HepG2 (cell line): ENCODE results near the gene MRRF. TPM values are rescaled to one million over a fixed set of nuclear protein-coding genes. Genes with fewer than 3 reads are reported as not detected.

ENCODE experiments used
- ATAC-seq: fragments of 200-7000 bp; cut with Tn5 transposase; 3 replicates; pipeline ENCODE4 v1.9.1; 2020; ENCODE audit warnings: mild to moderate bottlenecking, moderate library complexity
- BruUV-seq: library from RNA; stranded (reverse); fragments of 400-500 nt; replicated peaks from 2 replicates; lab custom pipeline; 2021; lab: Mats Ljungman, UMichigan
- CTCF ChIA-PET: fragments of 300-600 bp; formaldehyde crosslinking; extraction: SDS; loops from one replicate; lab custom pipeline; 2021; ENCODE audit warnings: low total read pairs, inconsistent platforms, low intra/inter-chr PET ratio; lab: Yijun Ruan, JAX
- POLR2A ChIA-PET: fragments of 350-600 bp; sonication (Branson Sonifier 250); formaldehyde crosslinking; loops from one replicate; lab custom pipeline; 2020; ENCODE audit warnings: antibody characterized with exemption, inconsistent platforms; lab: Yijun Ruan, JAX
- DNase-seq: peaks from one replicate; pipeline ENCODE4 v3.0.0-alpha.2; 2015; ENCODE audit warnings: low spot score
- FAIRE-seq: peaks from 3 replicates; lab custom pipeline; 2011; peaks lifted over from hg19 to GRCh38; lab: Jason Lieb, UNC
- H2AFZ ChIP-seq: one replicate; pipeline ENCODE4 v1.6.1; 2011; ENCODE audit warnings: low read length, inconsistent platforms
- H3K27ac ChIP-seq: fragments of 300-600 bp; 3 replicates; pipeline ENCODE4 v1.8.0; 2011; ENCODE audit warnings: mixed run types, mild to moderate bottlenecking, mixed read lengths, low read length, inconsistent platforms; ENCODE audit not compliant: insufficient read depth; ENCODE audit errors: extremely low read length
- H3K27me3 ChIP-seq, 2 experiments: fragments of 200-600 bp in 1 of 2; 2 replicates in 1 of 2; 3 replicates in 1 of 2; pipeline versions ENCODE4 v1.6.0 to v1.8.0; 2011; ENCODE audit warnings: low read length in 2 of 2, mild to moderate bottlenecking in 2 of 2, moderate library complexity in 2 of 2, inconsistent platforms in 1 of 2; ENCODE audit not compliant: insufficient read depth in 2 of 2, control insufficient read depth in 1 of 2
- H3K36me3 ChIP-seq, 2 experiments: fragments of 200-600 bp in 1 of 2; replicated peaks in 1 of 2; 2 replicates in 1 of 2; 3 replicates in 1 of 2; pipeline versions ENCODE4 v1.5.1 to v1.8.0; 2011; ENCODE audit warnings: low read length in 2 of 2, inconsistent platforms in 1 of 2; ENCODE audit not compliant: insufficient read depth in 2 of 2, control insufficient read depth in 1 of 2
- H3K4me1 ChIP-seq: 2 replicates; pipeline ENCODE4 v1.5.1; 2012; ENCODE audit warnings: low read length, inconsistent platforms; ENCODE audit not compliant: insufficient read depth
- H3K4me2 ChIP-seq: 2 replicates; pipeline ENCODE4 v1.6.0; 2011; ENCODE audit warnings: low read depth, low read length, inconsistent platforms
- H3K4me3 ChIP-seq, 3 experiments: fragments of 200-600 bp in 1 of 3; sonication (generic), shearing (Covaris generic) in 1 of 3; replicated peaks in 1 of 3; 2 replicates each; pipeline ENCODE4 v1.5.1; 2011 to 2016; ENCODE audit warnings: low read length in 3 of 3, inconsistent platforms in 2 of 3, low read depth in 2 of 3, mild to moderate bottlenecking in 2 of 3, control low read depth in 1 of 3, mixed read lengths in 1 of 3; ENCODE audit not compliant: insufficient read depth in 1 of 3
- H3K79me2 ChIP-seq: one replicate; pipeline ENCODE4 v1.6.1; 2011; ENCODE audit warnings: low read length, inconsistent platforms; ENCODE audit not compliant: insufficient read depth
- H3K9ac ChIP-seq: 2 replicates; pipeline ENCODE4 v1.6.0; 2011; ENCODE audit warnings: mild to moderate bottlenecking, low read depth, low read length, inconsistent platforms; ENCODE audit not compliant: insufficient read depth
- H3K9me3 ChIP-seq: 2 replicates; pipeline ENCODE4 v1.5.1; 2012; ENCODE audit warnings: mild to moderate bottlenecking, low read length
- H4K20me1 ChIP-seq: 2 replicates; pipeline ENCODE4 v1.6.0; 2011; ENCODE audit warnings: inconsistent platforms, mild to moderate bottlenecking, low read length, moderate library complexity; ENCODE audit not compliant: insufficient read depth
- CAMTA2 ChIP-seq: sonication (generic); formaldehyde crosslinking; IDR thresholded peaks from 2 replicates; pipeline ENCODE4 v1.4.0; 2020; ENCODE audit warnings: mild to moderate bottlenecking, missing genetic modification reagents, borderline replicate concordance
- CHCHD3 ChIP-seq: sonication (generic); formaldehyde crosslinking; IDR thresholded peaks from 2 replicates; pipeline ENCODE4 v1.8.0; 2022; ENCODE audit warnings: mild to moderate bottlenecking, missing genetic modification reagents, moderate library complexity
- FIP1L1 ChIP-seq: fragments of 200-400 bp; formaldehyde crosslinking; IDR thresholded peaks from 2 replicates; pipeline ENCODE4 v1.6.1; 2018; ENCODE audit warnings: low read depth, mild to moderate bottlenecking, low read length, moderate library complexity, borderline replicate concordance; ENCODE audit not compliant: insufficient read depth
- HNF1B ChIP-seq: sonication (generic); formaldehyde crosslinking; IDR thresholded peaks from 2 replicates; pipeline ENCODE4 v1.5.1; 2020; ENCODE audit warnings: mild to moderate bottlenecking, moderate library complexity, missing genetic modification reagents
- HNRNPL ChIP-seq: fragments of 200-400 bp; formaldehyde crosslinking; IDR thresholded peaks from 2 replicates; pipeline ENCODE4 v1.6.1; 2017; ENCODE audit warnings: mild to moderate bottlenecking, low read depth, low read length
- IKZF1 ChIP-seq: fragments of 450-650 bp; IDR thresholded peaks from 2 replicates; pipeline ENCODE4 v1.7.1; 2016
- KDM5A ChIP-seq: fragments of 200-600 bp; sonication (generic); IDR thresholded peaks from 2 replicates; pipeline ENCODE4 v1.7.0; 2018; ENCODE audit warnings: antibody characterized with exemption, mild to moderate bottlenecking, low read length, borderline replicate concordance
- NR2F1 ChIP-seq, 2 experiments: fragments of 450-650 bp in 1 of 2; formaldehyde crosslinking in 1 of 2; IDR thresholded peaks; 2 replicates each; pipeline versions ENCODE4 v1.5.0 to v1.6.1; 2016 to 2020; ENCODE audit warnings: mild to moderate bottlenecking in 1 of 2, missing compliant biosample characterization in 1 of 2, missing genetic modification reagents in 1 of 2, moderate library complexity in 1 of 2
- ZBTB21 ChIP-seq: sonication (generic); formaldehyde crosslinking; IDR thresholded peaks from 2 replicates; pipeline ENCODE4 v1.4.0; 2020; ENCODE audit warnings: missing genetic modification reagents
- ZFP62 ChIP-seq: sonication (generic); formaldehyde crosslinking; IDR thresholded peaks from 2 replicates; pipeline ENCODE4 v1.4.0; 2020; ENCODE audit warnings: missing genetic modification reagents
- ZNF44 ChIP-seq: sonication (generic); formaldehyde crosslinking; IDR thresholded peaks from 2 replicates; pipeline ENCODE4 v1.5.1; 2020; ENCODE audit warnings: mild to moderate bottlenecking, missing genetic modification reagents
- ZNF530 ChIP-seq: sonication (generic); formaldehyde crosslinking; IDR thresholded peaks from 2 replicates; pipeline ENCODE4 v1.5.0; 2020; ENCODE audit warnings: low read depth, mild to moderate bottlenecking, missing genetic modification reagents
- ZNF569 ChIP-seq: sonication (generic); formaldehyde crosslinking; IDR thresholded peaks from 2 replicates; pipeline ENCODE4 v1.5.0; 2020; ENCODE audit warnings: mild to moderate bottlenecking, missing genetic modification reagents, moderate library complexity, borderline replicate concordance
- ZNF790 ChIP-seq: sonication (generic); formaldehyde crosslinking; IDR thresholded peaks from 2 replicates; pipeline ENCODE4 v1.8.0; 2022; ENCODE audit warnings: missing genetic modification reagents, mild to moderate bottlenecking, borderline replicate concordance
- ZSCAN21 ChIP-seq: sonication (generic); formaldehyde crosslinking; IDR thresholded peaks from 2 replicates; pipeline ENCODE4 v1.8.0; 2022; ENCODE audit warnings: mild to moderate bottlenecking, missing genetic modification reagents, moderate library complexity, borderline replicate concordance
- ZSCAN25 ChIP-seq: sonication (generic); formaldehyde crosslinking; IDR thresholded peaks from 2 replicates; pipeline ENCODE4 v1.8.0; 2022; ENCODE audit warnings: mild to moderate bottlenecking, missing genetic modification reagents
- WGBS: methylation state at CpG from one replicate; pipeline ENCODE4 v1.1.6; 2017; ENCODE audit warnings: low lambda C conversion rate; 5-methylcytosine and 5-hydroxymethylcytosine counted together
- in situ Hi-C: cut with HindIII; loops from 2 replicates; pipeline ENCODE4 v1.10.0; 2017; ENCODE audit warnings: low pct_unique_long_range_greater_than_20kb; ENCODE audit not compliant: extremely low pct_ligation_motif_present
- intact Hi-C: fragments of 100-400 bp; cut with micrococcal nuclease; formaldehyde crosslinking; loops from one replicate; pipeline ENCODE4 v1.10.0; 2022; ENCODE audit not compliant: unreplicated experiment
- polyA plus RNA-seq, 8 experiments: library from polyadenylated mRNA; depleted of rRNA in 3 of 8; stranded (reverse) in 7 of 8; unstranded in 1 of 8; fragments of >200 nt; fragmentation: Illumina TruSeq in 4 of 8; extraction: Trizol in 4 of 8; gene quantifications; 2 replicates each; pipeline versions ENCODE4 v1.2.1 to v1.2.3, GENCODE V29; 2011 to 2016; ENCODE audit warnings: low read depth in 4 of 8, missing spikeins in 1 of 8, mixed read lengths in 1 of 8; ENCODE audit not compliant: insufficient read depth in 1 of 8
- total RNA-seq, 5 experiments: library from RNA; depleted of rRNA; stranded (reverse); fragments of >200 nt; fragmentation: Illumina TruSeq; extraction: Trizol; gene quantifications; 2 replicates each; pipeline ENCODE4 v1.2.3, GENCODE V29; 2016; ENCODE audit warnings: low read depth in 1 of 5
- TF ChIP-seq, protein P1 (sequence below): sonication (generic); formaldehyde crosslinking; IDR thresholded peaks from 2 replicates; pipeline ENCODE4 v1.5.1; 2020; ENCODE audit warnings: missing genetic modification reagents, mild to moderate bottlenecking, borderline replicate concordance

The MRRF gene
- total and polyA plus RNA-seq, 2 of the 13 experiments (the other 11 are each of a cell fraction or from before 2014, with no cell fraction given): 37.3 to 44.3 TPM

- WGBS: 48% methylated on average over 14 of the region's 15 CpGs
- no peaks in the 10 kb centered on the region for H3K36me3 ChIP-seq
- POLR2A ChIA-PET: no interaction called here
- FAIRE-seq: no peak
- no peak for DNase-seq
- no TSS peak for BruUV-seq
- no peak overlapping the region for H2AFZ ChIP-seq
- ATAC-seq: no peak
- no peak overlapping the region for H3K4me3 ChIP-seq
- CTCF ChIA-PET: no interaction called here
- H3K9me3 ChIP-seq: no peaks in the 10 kb centered on the region
- peaks cover 11% of the 10 kb centered on the region for H3K4me1 ChIP-seq
- H4K20me1 ChIP-seq: no peaks in the 10 kb centered on the region
- no peak overlapping the region for H3K27ac ChIP-seq
- intact Hi-C loops (no loop called here), in situ Hi-C loops (no loop called here)
- no peaks in the 10 kb centered on the region for H3K79me2 ChIP-seq
- peaks cover 6 to 33% of the 10 kb centered on the region in 2 experiments; a peak in 4 of 5 replicates for H3K27me3 ChIP-seq
- TF ChIP-seq ZSCAN21 (CRISPR knock-in tag): no peak
- no peak for TF ChIP-seq IKZF1
- TF ChIP-seq, protein P1, sequence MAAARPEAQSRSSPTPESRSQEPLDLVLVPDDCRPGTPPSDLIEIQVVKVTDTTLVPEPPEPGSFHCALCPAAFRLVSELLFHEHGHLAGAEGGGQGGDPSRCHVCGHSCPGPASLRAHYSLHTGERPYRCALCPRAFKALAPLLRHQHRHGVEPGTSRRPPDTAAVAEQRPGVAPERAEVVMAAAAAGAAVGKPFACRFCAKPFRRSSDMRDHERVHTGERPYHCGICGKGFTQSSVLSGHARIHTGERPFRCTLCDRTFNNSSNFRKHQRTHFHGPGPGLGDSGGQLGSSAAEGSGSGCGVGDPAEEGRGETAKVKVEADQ (CRISPR knock-in tag): no peak
- no peak for TF ChIP-seq HNF1B
- TF ChIP-seq ZNF44 (CRISPR knock-in tag): no peak
- TF ChIP-seq ZBTB21 (CRISPR knock-in tag): no peak
- no peak for TF ChIP-seq CAMTA2
- TF ChIP-seq NR2F1 (CRISPR knock-in tag; IDR thresholded peaks at IDR 0.05): no peak
- no peak for TF ChIP-seq ZFP62 (CRISPR knock-in tag)
- TF ChIP-seq FIP1L1: no peak
- TF ChIP-seq ZSCAN25 (CRISPR knock-in tag): no peak
- no peak for TF ChIP-seq CHCHD3 (CRISPR knock-in tag)
- no peak for TF ChIP-seq ZNF530 (CRISPR knock-in tag)
- no peak for TF ChIP-seq ZNF569
- TF ChIP-seq HNRNPL: no peak
- TF ChIP-seq ZNF790 (CRISPR knock-in tag): no peak
- TF ChIP-seq KDM5A: no peak
- no peak overlapping the region for H3K4me2 ChIP-seq
- H3K9ac ChIP-seq: no peak overlapping the region
These were observed 77.8 kb downstream of the MRRF start for GRCh38 chr9:122342323-122343050.
